Osteocyte (in vitro differentiated cells): ENCODE measurements around the gene NTN3. TPM values are rescaled to one million over a fixed set of nuclear protein-coding genes. Genes with fewer than 3 reads are reported as not detected.
"Not testable (repeated sequence)": the region's sequence is repeated elsewhere in the genome, so short reads cannot be mapped to it uniquely, and the experiment has no call there.

ENCODE experiments used
- DNase-seq: peaks from one replicate; pipeline ENCODE4 v3.0.0; 2021; ENCODE audit warnings: mixed read lengths; ENCODE audit not compliant: unreplicated experiment; ENCODE audit errors: extremely low spot score
- H3K27ac Mint-ChIP-seq: one replicate; pipeline ENCODE4 v1.8.0; 2021; ENCODE audit warnings: mild to moderate bottlenecking, mixed read lengths; ENCODE audit not compliant: unreplicated experiment
- H3K27me3 Mint-ChIP-seq: one replicate; pipeline ENCODE4 v1.8.0; 2021; ENCODE audit warnings: mixed read lengths; ENCODE audit not compliant: unreplicated experiment
- H3K36me3 Mint-ChIP-seq: one replicate; pipeline ENCODE4 v1.8.0; 2021; ENCODE audit warnings: mixed read lengths; ENCODE audit not compliant: unreplicated experiment
- H3K4me1 Mint-ChIP-seq: one replicate; pipeline ENCODE4 v1.8.0; 2021; ENCODE audit warnings: mixed read lengths; ENCODE audit not compliant: unreplicated experiment
- H3K4me3 Mint-ChIP-seq: one replicate; pipeline ENCODE4 v1.8.0; 2021; ENCODE audit warnings: mild to moderate bottlenecking, moderate library complexity, mixed read lengths; ENCODE audit not compliant: unreplicated experiment
- H3K9me3 Mint-ChIP-seq: one replicate; pipeline ENCODE4 v1.8.0; 2021; ENCODE audit warnings: mixed read lengths; ENCODE audit not compliant: unreplicated experiment
- total RNA-seq: library from RNA; stranded (reverse); gene quantifications from 2 replicates; pipeline ENCODE4 v1.2.1, GENCODE V29; 2021
- TF ChIP-seq, protein P1 (sequence below): fragments of 200-600 bp; sonication (generic); IDR thresholded peaks from 2 replicates; pipeline ENCODE4 v1.5.0; 2021; ENCODE audit warnings: antibody characterized with exemption, mild to moderate bottlenecking, moderate library complexity

NTN3 gene
- total RNA-seq, 1 donor from 2014 or later, result 1.4 TPM

DNA sequence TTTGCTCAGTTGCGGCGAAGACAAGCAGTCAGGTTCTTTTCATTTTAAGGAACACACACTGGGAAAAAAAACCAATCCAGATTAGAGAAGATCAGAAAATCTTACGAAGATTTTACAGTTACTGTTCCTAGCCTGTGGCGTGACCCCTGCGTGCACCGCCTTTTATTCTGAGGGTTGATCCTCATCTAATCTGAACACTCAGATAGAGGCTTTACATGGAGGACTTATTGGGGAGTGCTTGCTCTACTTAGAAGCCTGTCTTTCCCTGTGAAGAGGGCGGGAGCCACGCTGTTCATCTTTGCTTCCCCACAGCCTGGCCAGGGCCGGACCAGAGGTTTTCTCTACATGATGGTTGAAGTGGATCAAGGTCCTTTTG is 5.2 kb downstream of the NTN3 start:
- Mint-ChIP-seq H3K4me1 (peaks cover 28% of the 10 kb centered on the region), H3K27me3 (no peaks in the 10 kb centered on the region), H3K4me3 (peak overlapping the region; percentile 67), H3K9me3 (no peaks in the 10 kb centered on the region), H3K36me3 (no peaks in the 10 kb centered on the region), H3K27ac (no peak overlapping the region)
- TF ChIP-seq, protein P1, sequence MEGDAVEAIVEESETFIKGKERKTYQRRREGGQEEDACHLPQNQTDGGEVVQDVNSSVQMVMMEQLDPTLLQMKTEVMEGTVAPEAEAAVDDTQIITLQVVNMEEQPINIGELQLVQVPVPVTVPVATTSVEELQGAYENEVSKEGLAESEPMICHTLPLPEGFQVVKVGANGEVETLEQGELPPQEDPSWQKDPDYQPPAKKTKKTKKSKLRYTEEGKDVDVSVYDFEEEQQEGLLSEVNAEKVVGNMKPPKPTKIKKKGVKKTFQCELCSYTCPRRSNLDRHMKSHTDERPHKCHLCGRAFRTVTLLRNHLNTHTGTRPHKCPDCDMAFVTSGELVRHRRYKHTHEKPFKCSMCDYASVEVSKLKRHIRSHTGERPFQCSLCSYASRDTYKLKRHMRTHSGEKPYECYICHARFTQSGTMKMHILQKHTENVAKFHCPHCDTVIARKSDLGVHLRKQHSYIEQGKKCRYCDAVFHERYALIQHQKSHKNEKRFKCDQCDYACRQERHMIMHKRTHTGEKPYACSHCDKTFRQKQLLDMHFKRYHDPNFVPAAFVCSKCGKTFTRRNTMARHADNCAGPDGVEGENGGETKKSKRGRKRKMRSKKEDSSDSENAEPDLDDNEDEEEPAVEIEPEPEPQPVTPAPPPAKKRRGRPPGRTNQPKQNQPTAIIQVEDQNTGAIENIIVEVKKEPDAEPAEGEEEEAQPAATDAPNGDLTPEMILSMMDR, result no peak
- DNase-seq, result no peak

- Mint-ChIP-seq H3K27ac (no peak overlapping the region), H3K4me3 (peak overlapping the region; percentile 67)
These were observed 5.6 kb downstream of the NTN3 start for GRCh38 chr16:2476741-2477140.

GRCh38 chr16:2477327-2477726 is 6.2 kb downstream of the NTN3 start:
- Mint-ChIP-seq H3K27ac (no peak overlapping the region), H3K4me3 (no peak overlapping the region)
- TF ChIP-seq, protein P1, result no peak

More at GRCh38 chr16:2476741-2477140, 5.6 kb downstream of the NTN3 start:
- DNase-seq, result no peak
- TF ChIP-seq, protein P1, result no peak
- Mint-ChIP-seq H3K36me3 (no peaks in the 10 kb centered on the region), H3K27me3 (no peaks in the 10 kb centered on the region), H3K9me3 (no peaks in the 10 kb centered on the region), H3K4me1 (peaks cover 28% of the 10 kb centered on the region)

GRCh38 chr16:2478279-2478678 is 7.2 kb downstream of the NTN3 start:
- H3K27me3 Mint-ChIP-seq, result no peaks in the 10 kb centered on the region
- no peak overlapping the region for H3K4me3 Mint-ChIP-seq
- DNase-seq, result no peak
- no peaks in the 10 kb centered on the region for H3K9me3 Mint-ChIP-seq
- peaks cover 30% of the 10 kb centered on the region for H3K4me1 Mint-ChIP-seq
- TF ChIP-seq, protein P1, result no peak
- no peak overlapping the region for H3K27ac Mint-ChIP-seq
- no peaks in the 10 kb centered on the region for H3K36me3 Mint-ChIP-seq

More at GRCh38 chr16:2477327-2477726, 6.2 kb downstream of the NTN3 start:
- no peaks in the 10 kb centered on the region for H3K27me3 Mint-ChIP-seq
- H3K4me1 Mint-ChIP-seq, result peaks cover 27% of the 10 kb centered on the region
- H3K36me3 Mint-ChIP-seq, result no peaks in the 10 kb centered on the region
- no peaks in the 10 kb centered on the region for H3K9me3 Mint-ChIP-seq
- DNase-seq, result no peak

GRCh38 chr16:2479996-2480395 is 8.9 kb downstream of the NTN3 start:
- not testable (repeated sequence) for DNase-seq, H3K27ac Mint-ChIP-seq, H3K36me3 Mint-ChIP-seq, H3K9me3 Mint-ChIP-seq, H3K27me3 Mint-ChIP-seq, H3K4me3 Mint-ChIP-seq
- peaks cover 31% of the 10 kb centered on the region for H3K4me1 Mint-ChIP-seq

DNA sequence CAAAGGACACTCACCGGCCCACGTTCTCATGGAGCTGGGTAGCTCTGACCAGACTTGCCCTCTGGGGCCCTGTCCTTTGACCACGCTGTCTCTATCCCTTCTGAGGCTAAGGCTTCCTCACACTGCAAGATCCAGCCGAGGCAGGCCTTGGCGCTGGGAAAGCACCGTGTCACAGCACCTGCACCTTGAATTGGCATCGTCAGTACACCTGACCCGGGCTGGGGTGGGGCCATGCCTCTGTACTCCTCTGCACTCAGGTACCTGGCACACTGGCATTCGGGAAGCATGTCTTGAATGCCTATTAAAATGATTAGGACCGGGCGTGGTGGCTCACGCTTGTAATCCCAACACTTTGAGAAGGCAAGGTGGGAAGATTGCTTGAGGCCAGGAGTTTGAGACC is 9.9 kb downstream of the NTN3 start:
- H3K36me3 Mint-ChIP-seq, result no peaks in the 10 kb centered on the region
- no peak overlapping the region for H3K27ac Mint-ChIP-seq
- H3K27me3 Mint-ChIP-seq, result no peaks in the 10 kb centered on the region
- H3K9me3 Mint-ChIP-seq, result no peaks in the 10 kb centered on the region
- no peak for DNase-seq
- peaks cover 31% of the 10 kb centered on the region for H3K4me1 Mint-ChIP-seq
- no peak overlapping the region for H3K4me3 Mint-ChIP-seq
- TF ChIP-seq, protein P1, result no peak
